ENCODE results near the gene CREB3.

DNA sequence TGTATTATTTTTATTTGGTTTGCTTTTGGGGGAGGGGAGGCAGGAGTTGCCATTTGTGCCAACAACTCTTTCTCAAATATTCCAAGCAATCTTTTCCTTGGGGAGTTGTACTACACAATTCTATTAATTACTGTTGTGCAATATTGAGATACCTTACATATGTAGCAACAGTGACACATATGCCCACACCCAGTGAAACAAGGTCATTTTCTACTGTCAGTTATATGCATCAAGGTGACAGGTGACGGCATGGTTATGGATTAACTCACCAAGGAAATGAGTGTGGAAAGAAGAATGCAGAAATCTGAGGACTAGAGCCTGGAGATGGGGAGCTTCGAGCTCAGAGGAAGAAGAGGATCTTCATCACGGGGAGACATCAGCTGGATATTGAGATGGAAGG lies 39.5 kb downstream of the CREB3 start:
- TF ChIP-seq CTCF (conservative IDR thresholded peaks at IDR 0.05; ENCODE audit: low read depth, low read length) (no peak), EZH2 (IDR thresholded peaks at IDR 0.05; ENCODE audit: borderline replicate concordance, low read depth, low read length, poor library complexity, severe bottlenecking) (no peak)
